GDM1 (cell line): ENCODE results near the gene ERN1.

ENCODE experiments used
- DNase-seq: peaks from one replicate; lab custom pipeline; 2025; lab: John Stamatoyannopoulos, UW

The ERN1 gene

DNA sequence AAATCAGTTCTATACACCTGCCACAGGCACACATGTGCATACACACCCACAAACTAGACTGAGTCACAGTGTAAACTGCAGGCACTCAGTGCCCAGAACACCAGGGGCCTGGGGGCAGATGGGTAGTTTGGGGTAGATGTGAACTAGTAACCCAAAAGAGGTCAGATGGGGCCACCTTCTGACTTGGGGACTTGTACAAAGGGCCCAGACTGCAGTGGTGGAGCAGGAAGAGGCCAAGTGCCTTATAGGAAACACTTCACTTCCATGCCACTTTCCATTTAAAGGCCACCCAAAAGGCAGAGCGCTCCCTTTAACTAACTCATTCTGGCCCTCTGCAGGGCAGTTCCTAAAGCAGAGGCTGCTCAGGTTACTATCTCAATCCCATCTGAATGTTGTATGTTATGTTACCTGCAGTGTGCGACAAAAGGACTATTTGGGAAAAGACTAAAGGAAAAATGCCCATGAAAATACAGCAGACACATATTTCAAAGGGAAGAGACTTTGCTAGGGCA lies 27.8 kb upstream of the ERN1 start:
- DNase-seq = no peak

GRCh38 chr17:64156670-64157069 lies 26.7 kb upstream of the ERN1 start:
- DNase-seq = no peak

DNA sequence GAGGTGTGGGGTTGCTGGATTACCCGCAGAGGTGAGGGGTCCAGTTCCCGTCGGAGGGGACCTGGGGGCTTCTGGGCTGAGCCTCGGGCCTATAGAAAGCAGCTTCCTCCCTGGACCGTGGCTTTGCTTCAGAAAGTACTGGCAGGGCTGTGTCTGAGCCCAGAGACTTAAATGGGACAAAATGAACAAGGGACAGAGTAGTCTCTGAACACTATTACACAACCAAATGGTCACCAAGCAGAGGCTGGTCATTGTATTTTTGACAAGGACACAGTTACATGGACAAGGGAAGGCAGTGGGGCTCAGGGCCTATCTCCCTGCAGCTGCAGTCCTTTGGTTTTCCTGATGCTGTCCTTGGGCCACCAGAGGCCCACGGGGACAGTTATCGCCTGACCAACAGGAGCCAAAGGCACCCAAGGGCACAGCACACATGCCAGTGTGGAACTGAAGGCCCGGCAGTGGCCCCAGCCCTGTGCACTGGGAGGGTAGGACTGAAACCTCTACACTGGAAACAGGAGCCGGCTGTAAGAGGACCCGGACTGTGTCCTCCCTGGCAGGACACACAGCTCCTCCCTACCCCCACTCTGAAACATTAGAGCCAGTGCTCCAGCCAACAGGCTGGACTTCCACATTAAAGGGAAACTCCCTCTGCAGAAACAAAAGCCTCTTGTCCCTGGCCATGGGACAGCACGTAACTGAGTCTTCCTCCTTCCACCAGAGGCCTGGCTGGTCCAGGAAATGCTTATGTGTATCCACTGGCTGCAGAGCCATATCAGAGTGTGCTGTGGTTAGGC lies 26.0 kb upstream of the ERN1 start:
- no peak for DNase-seq

GRCh38 chr17:64155129-64155528 lies 25.2 kb upstream of the ERN1 start:
- DNase-seq = no peak

GRCh38 chr17:64154717-64155116 lies 24.8 kb upstream of the ERN1 start:
- no peak for DNase-seq

DNA sequence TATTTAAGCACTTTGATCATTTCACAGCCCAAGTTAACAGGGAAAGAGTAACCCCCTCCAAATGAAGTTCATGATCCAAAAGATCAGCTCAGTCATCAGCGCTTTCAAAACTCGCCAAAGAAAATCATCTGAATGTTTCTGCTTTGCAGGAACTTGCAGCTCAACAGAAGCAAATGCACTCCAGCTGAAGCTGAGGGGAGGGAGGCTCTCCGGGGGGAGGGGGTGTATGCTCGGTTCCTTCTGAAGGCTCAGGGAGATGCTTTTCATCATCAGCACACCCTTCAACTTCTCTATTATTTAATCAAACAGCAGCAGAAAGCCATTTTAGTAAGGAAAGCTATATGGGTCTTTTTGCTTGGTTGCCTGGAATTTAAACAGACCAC lies 24.4 kb upstream of the ERN1 start:
- no peak for DNase-seq

GRCh38 chr17:64153565-64154312 lies 23.8 kb upstream of the ERN1 start:
- DNase-seq = no peak

GRCh38 chr17:64152428-64153125 lies 22.6 kb upstream of the ERN1 start:
- no peak for DNase-seq

DNA sequence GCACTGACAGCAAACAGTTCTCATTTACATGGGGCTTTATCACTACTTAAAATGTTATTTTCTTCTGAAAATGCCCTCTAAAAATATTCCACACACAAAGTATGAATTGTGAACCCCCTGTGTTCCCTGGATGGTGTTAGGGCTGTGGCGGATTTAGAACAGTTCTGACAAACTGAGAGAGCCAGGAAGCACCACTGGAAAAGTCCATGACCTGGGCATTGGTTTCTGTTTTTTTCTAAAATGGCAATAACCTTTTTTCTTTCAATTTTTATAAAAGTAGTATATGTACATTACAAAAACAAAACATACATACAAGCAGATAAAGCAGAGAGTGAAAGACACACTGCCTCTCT lies 21.0 kb upstream of the ERN1 start:
- DNase-seq = no peak

DNA sequence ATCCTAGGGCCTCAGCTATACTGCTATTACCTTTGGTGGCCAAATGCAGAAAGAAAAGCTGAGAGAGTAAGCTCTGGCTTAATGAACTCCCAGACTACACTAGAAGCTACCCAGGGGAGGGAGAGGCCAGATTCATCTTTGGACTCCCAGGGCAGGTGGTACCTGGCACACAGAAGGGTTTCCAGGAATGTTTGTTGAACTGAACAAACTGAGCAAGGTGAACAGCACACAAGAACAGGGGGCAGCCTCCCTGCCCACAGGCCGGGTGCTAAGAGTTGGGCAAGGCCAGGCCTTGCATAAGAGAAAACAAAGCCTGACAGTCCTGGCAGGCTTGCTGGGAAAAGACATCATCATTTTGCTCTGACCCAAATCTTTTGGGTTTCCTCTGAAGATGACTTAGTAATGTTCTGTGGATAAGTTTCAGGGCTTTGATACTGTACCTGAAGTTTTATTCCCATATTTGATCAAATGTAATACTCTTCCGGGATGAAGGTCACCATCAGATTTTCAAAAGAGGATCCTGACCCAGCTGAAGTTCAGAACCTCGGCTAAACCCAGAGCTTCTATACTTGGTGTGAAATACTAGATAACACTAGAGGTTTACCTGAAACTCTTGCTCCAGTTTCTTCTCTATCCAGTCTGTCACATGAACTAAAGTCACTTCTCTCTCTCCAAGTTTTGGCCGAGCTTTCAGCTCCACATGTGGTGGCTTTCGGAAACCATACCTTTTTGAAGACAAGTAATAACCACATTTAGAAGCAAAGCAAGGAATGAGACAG lies 20.5 kb upstream of the ERN1 start:
- DNase-seq = no peak

- no peak for DNase-seq
Observed at GRCh38 chr17:64149196-64149595, 19.3 kb upstream of the ERN1 start.

GRCh38 chr17:64148699-64149098 lies 18.8 kb upstream of the ERN1 start:
- no peak for DNase-seq

GRCh38 chr17:64148017-64148631 lies 18.2 kb upstream of the ERN1 start:
- no peak for DNase-seq

DNA sequence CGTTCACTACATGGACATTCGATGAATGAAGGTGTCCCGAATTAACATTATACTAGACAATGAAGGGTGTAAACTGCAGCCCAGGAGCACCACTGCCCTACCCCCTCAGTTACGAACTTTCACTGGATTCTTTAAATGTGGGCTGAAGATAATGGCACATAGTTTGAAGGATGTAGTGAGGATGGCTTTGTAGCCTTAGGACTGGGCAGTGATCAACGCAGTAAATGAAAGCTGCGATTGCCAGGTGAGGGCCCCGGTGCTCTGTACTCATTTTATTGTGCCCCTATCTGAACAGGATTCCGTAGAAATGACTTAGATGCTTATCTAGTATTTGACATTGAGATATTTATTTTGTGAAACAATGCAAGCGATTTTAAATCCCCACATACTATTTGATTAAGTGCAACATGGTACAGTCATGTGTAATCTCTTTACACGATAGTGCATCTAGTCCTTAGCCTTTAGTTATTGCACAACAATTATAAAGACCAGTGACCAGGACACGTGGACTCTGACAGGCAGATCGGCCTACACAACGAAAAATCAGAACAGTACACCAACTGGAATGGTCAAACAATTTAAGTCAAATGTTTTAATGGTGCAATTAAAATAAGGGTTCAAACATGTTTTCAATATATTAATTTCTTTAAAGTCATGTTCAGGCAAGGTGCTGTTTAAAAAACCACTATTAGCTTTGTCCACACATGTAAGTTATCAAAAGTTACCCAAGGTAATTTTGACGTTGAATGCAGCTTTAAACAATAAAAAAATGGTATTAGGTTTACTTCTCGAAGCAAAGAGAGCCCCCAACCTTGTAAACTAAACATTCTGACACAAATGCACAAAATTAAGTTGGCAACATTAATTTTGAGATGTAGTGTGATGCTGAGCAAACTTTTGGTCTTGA lies 17.4 kb upstream of the ERN1 start:
- no peak for DNase-seq

GRCh38 chr17:64146418-64147109 lies 16.6 kb upstream of the ERN1 start:
- no peak for DNase-seq

- peak; percentile 98 for DNase-seq
Observed at GRCh38 chr17:64145751-64146417, 15.9 kb upstream of the ERN1 start.

DNA sequence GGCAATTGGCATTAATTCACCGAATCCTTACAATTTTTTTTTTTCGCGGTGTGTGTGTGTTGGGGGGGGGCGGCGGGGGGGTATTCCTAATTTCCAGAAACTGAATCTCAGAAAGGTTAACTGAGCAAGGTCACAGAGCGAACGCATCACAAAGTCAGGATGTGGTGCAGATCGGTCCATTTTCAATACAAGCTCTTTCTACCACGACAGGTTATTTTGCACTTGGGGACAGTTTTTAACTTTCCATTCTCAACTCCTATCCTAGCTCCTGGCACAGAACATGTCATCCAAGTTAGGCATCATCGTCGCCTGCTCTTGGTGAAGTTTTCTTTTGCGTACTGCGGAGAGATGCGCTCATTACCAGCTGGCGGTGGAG lies 15.4 kb upstream of the ERN1 start:
- DNase-seq = no peak

- no peak for DNase-seq
Observed at GRCh38 chr17:64139542-64139941, 9.6 kb upstream of the ERN1 start.

DNA sequence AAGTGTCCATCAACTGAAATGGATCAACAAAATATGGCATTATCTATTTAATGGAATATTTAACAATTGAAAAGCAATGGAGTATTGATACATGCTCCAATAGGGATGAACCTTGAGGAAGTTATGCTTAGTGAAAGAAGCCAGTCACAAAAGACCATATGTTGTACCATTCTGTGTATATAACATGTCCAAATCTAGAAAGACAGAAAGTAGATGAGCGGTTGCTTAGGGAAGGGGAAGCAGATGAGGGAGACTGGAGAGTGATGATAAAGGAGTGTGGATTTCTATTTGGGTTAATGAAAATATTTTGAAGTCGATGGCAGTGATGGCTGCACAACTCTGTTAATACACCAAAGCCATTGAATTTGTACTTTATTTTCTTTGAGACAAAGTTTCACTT lies 8.5 kb upstream of the ERN1 start:
- no peak for DNase-seq
